ENCODE results near the gene SLC30A5.

GRCh38 chr5:69099302-69099701, 5.5 kb downstream of the SLC30A5 start:
- no peak for TF ChIP-seq POLR2A (IDR thresholded peaks at IDR 0.05; ENCODE audit: low read length)
- no peak for TF ChIP-seq CTCF (IDR thresholded peaks at IDR 0.05)
- TF ChIP-seq MYC (IDR thresholded peaks at IDR 0.05; ENCODE audit: borderline replicate concordance, low read length), result no peak
- TF ChIP-seq RAD21 (conservative IDR thresholded peaks at IDR 0.05 in 1 of 2, IDR thresholded peaks at IDR 0.05 in 1 of 2), result no peak
- TF ChIP-seq SMC3 (IDR thresholded peaks at IDR 0.05), result no peak
- no peak for TF ChIP-seq EP300 (IDR thresholded peaks at IDR 0.05)
- TF ChIP-seq CEBPB (IDR thresholded peaks at IDR 0.05), result no peak
- no peak for TF ChIP-seq FOSL2 (IDR thresholded peaks at IDR 0.05)
- no peak for TF ChIP-seq FOSL2 (CRISPR knock-in tag; IDR thresholded peaks at IDR 0.05)
- TF ChIP-seq MAX (IDR thresholded peaks at IDR 0.05), result no peak
- no peak for TF ChIP-seq JUN (IDR thresholded peaks at IDR 0.05)
- no peak for TF ChIP-seq HOXB5 (CRISPR knock-in tag; IDR thresholded peaks at IDR 0.05)

All from A549 (cell line).